GM19463 (cell line): Measurements from ENCODE around the gene PGAM5.

Experiments
- ATAC-seq: cut with Tn5 transposase; IDR thresholded peaks from one replicate; pipeline ENCODE4 v1.9.1; 2021; ENCODE audit warnings: mild to moderate bottlenecking, moderate library complexity; ENCODE audit not compliant: unreplicated experiment

PGAM5 gene

GRCh38 chr12:132719141-132719953, 8.7 kb downstream of the PGAM5 start:
- ATAC-seq, result no peak

GRCh38 chr12:132719954-132720324, 9.3 kb downstream of the PGAM5 start:
- ATAC-seq, result no peak

DNA sequence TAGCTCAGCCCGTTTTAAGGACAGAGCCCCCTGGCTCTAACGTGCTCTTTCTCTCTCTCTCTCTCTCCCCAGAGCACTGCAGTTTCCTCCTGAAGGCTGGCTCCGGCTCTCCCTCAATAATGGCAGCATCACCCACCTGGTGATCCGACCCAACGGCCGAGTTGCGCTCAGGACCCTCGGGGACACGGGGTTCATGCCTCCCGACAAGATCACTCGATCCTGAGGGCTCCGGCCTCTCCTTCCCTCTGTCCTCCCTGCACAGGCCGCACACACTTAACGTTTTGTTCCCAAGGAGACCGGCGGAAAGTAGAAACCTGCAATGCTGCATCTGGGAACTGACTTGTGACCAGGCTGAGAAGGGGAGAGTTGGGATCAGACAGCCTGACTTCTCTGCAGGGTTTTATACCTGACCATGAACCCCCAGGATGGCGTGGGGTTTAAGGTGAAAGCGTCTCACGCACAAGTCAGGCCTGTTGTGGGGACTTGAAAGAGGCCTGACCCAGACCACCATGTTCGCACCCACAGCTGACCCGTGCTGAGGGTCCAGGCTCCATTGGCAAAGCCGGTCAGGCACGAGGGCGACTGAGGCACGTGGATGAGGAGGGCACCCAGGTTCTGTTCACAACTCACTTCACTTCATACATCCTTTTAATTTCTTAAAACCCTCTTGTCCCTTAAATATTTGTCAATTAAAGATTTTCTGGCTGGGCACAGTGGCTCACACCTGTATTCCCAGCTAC, 10.1 kb downstream of the PGAM5 start:
- ATAC-seq, result no peak

GRCh38 chr12:132723015-132723763, 12.5 kb downstream of the PGAM5 start:
- no peak for ATAC-seq

GRCh38 chr12:132723764-132724140, 13.1 kb downstream of the PGAM5 start:
- ATAC-seq, result no peak

DNA sequence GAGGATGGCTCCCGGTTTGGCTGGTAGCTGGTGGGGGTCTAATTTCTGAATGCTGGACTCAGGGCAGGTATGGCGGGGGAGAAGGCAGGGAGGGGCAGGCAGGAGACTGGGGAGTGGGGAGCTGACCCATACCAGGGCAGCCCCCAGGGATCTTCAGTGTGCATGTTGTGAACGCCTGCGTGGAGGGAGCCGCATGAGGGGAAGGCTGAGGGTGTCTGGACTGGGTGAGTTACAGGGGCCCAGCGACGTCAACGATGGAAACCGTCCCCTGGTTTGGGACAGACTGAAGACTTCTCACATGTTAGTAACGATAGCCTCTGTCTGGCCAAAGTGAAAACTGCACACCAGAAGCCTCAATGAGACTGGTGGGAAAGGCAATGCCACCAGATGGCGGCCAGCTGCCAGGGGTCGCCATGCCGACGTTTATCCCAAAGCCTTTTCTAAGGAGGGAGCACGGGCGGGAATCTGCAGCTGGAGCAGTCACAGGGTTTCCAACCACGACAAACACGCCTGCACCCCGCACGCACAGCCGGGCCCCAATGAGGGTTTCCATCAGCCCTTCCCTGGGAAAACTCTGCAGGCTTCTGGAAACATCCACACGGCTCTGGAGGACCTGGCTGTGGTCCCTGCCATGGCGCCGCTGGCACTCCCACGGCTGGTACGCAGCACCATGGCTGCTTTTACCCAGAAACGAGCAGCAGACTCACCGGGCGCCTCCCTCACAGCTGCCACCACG, 14.0 kb downstream of the PGAM5 start:
- ATAC-seq, result no peak

GRCh38 chr12:132726386-132726785, 15.7 kb downstream of the PGAM5 start:
- no peak for ATAC-seq

- no peak for ATAC-seq
These were observed 16.6 kb downstream of the PGAM5 start for GRCh38 chr12:132727091-132727794.

GRCh38 chr12:132728502-132728901, 17.9 kb downstream of the PGAM5 start:
- ATAC-seq, result no peak

DNA sequence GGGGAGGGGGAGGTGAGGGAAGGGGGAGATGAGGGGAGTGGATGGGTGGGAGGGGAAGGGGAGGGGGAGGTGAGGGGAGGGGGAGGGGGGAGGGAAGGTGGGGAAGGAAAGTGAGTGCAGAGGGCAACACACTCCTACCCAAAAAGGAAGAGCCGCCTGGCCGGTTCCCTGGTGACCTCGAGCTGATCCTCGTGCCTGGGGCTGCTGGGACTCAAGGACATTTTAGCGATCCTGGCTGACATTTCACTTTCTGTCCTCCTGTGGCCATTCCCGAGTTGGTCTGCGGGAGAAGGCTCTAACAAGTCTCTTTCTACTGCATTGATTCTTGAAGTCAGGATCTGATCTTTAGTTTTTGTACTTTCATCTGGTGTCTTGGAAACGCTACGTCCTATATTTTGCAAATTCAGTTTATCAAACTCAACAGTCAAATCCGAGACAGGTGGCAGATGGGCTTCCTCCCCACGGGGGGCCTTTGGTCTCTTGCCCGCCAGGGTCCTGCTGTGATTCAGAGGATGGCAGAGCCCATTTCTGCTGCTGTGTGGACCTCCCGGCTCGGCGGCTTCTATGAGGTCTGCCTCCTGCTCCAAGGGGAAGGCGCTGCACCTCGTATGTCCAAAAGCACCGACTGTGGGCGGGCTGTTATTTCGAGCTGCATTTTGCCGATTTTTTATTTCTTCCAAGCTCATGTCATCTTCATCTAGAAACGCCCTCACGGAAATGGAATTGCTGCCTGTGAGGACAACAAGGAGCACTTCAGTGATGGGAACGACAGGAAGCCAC, 19.1 kb downstream of the PGAM5 start:
- ATAC-seq, result no peak

DNA sequence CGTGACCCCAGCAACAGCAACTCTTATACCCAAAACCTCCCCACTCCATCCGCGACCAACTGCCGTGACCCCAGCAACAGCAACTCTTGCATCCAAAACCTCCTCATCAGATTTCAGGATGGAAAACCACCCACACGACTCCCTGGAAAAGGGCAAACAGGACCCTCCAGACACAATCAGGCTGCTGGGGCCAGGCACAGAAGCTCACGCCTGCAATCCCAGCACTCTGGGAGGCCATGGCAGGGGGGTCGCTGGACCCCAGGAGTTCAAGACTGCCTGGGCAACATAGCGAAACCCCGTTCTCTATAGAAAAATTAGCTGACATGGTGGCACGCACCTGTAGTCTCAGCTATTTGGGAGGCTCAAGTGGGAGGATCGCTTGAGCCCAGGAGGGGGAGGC, 19.7 kb downstream of the PGAM5 start:
- ATAC-seq, result no peak

GRCh38 chr12:132731574-132731973, 20.9 kb downstream of the PGAM5 start:
- no peak for ATAC-seq

GRCh38 chr12:132734206-132734605, 23.6 kb downstream of the PGAM5 start:
- ATAC-seq, result no peak

- no peak for ATAC-seq
These were observed 24.9 kb downstream of the PGAM5 start for GRCh38 chr12:132735496-132735895.

DNA sequence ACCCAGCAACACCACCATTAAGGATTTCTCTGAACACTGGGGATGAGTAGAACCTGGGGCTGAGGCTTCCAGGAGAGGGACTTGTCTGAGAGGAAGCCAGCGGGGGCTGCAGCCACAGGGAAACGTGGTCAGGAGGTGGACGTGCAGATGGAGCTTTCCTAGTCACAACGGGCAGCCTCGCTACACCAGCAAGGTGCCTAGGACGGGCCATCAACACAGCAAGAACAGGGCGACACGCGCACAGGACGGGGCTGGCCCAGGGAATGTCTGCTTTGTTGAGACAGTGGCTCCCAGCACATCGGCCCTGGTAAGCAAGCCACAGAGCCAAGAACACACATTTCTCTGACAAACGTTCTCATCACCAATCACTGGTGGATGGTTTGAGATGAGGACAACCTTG, 25.7 kb downstream of the PGAM5 start:
- ATAC-seq, result no peak

DNA sequence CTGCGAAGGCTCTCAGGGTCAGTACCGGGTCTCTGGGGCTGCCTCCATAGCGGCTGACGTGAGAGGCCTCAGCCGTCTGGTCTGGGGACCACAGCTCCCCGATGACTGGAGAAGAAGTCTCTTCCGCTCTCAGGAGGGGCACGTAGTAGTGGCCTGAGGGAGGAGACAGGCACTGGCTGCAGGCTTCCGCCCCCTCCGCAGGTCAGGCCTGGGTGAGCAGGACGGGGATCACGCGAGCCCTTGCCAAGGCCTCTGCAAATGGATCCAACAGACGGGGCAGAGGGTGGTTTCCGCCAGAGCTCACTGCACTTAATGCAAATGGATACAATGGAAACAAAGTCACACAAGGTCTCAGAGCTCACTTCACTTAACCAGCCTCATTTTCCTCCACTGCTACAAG, 26.3 kb downstream of the PGAM5 start:
- no peak for ATAC-seq

- no peak for ATAC-seq
These were observed 29.1 kb downstream of the PGAM5 start for GRCh38 chr12:132739600-132740312.

GRCh38 chr12:132740313-132740646, 29.6 kb downstream of the PGAM5 start:
- ATAC-seq, result no peak

DNA sequence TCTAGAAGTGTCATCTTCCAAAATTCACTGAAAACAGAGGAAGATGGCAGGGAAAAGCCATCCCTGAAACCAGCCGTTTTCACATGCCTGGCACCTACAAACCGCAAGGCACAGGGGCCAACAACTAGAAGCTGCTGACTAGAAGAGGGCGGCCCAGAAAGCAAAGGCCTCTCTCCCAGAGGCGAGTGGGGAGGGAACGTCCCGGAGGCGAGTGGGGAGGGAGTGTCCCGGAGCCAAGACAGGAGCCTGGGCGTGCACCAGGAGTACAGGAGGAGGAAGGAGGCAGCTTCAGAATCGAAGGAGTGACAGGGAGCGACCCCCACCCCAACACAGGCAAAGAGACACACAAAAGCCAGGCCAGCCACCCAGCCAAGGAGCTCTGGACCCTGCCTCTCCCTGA, 30.0 kb downstream of the PGAM5 start:
- no peak for ATAC-seq
